GM23248 (cell line): ENCODE measurements around the gene KIF3B.

ENCODE experiments used
- EZH2 ChIP-seq: fragments of 200-600 bp; sonication (generic); IDR thresholded peaks from 2 replicates; pipeline ENCODE4 v1.6.1; 2018; ENCODE audit warnings: antibody characterized with exemption, mild to moderate bottlenecking; ENCODE audit not compliant: insufficient read depth, poor library complexity, severe bottlenecking
- EZH2phosphoT487 ChIP-seq: fragments of 200-600 bp; sonication (generic); IDR thresholded peaks from 2 replicates; pipeline ENCODE4 v1.6.1; 2018; ENCODE audit warnings: antibody characterized with exemption, moderate library complexity, mild to moderate bottlenecking, low read depth; ENCODE audit not compliant: insufficient read depth

DNA sequence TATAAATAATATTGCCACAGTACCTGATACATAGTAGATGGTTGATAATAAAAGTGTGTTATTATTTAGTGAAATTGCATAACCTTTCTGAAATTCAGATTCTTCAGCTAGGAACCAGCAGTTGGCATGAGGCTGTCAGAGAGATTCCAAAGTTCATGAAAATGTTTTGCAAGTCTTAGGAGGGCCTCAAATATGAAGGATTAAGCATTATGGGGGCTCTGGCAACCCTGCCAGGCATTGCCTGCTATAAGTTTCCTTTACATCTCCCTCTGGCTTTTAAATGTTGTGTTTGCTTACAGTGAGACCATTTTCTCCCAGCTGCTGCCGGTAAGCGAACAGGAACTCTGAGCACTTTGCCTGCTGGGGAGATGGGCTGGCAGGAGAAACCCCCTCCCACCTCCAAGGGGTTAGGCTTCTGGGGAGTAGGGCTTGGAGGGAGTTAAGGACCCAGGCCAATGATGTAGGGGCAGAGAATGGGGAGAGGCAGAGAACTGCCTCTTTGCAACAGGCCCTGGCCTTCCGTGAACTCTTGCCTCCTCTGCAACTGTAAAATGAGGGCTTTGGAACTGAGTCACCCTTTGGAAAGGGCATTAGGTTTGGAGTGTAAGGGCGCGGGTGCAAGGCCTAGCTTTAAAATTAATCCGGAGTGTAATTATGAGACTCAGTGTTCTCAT is 33.2 kb upstream of the KIF3B start:
- no peak for TF ChIP-seq EZH2phosphoT487
- TF ChIP-seq EZH2: no peak
